Naive thymus-derived CD8-positive, alpha-beta T cell (primary cell): Measurements from ENCODE around the gene ERICH3. TPM values are rescaled to one million over a fixed set of nuclear protein-coding genes. Genes with fewer than 3 reads are reported as not detected.

Source experiments
- polyA plus RNA-seq, 3 donors: library from polyadenylated mRNA; unstranded; fragments of 300-500 nt; fragmentation: Illumina TruSeq; gene quantifications; one replicate each; pipeline ENCODE4 v1.2.3, GENCODE V29; 2021
- total RNA-seq, 8 experiments: library from RNA in 2 of 8; stranded (reverse) in 2 of 8; gene quantifications; one replicate each; pipeline ENCODE4 v1.2.3 and lab custom pipeline; 2021 to 2026

Gene ERICH3
- total and polyA plus RNA-seq, 5 experiments from 2014 or later = not detected

Other genes starting within 250 kb of the ERICH3 start
- not detected for gene LRRC53, start 161.2 kb downstream of the ERICH3 start, total RNA-seq
- not detected for gene LRRC53, start 161.2 kb downstream of the ERICH3 start, polyA plus RNA-seq
- 10 to 100 TPM; 18.2 to 19.1 TPM for gene CRYZ, start 59.3 kb upstream of the ERICH3 start, total RNA-seq
- gene CRYZ, start 59.3 kb upstream of the ERICH3 start, polyA plus RNA-seq = 10 to 100 TPM; 31.4 to 42.1 (median 35.5) TPM
- 10 to 100 TPM; 20.9 to 22.5 TPM for gene TYW3, start 59.4 kb upstream of the ERICH3 start, total RNA-seq
- 10 to 100 TPM in 2 of 3 donors, 1 to 10 TPM in 1; 8.1 to 12.7 (median 11.6) TPM for gene TYW3, start 59.4 kb upstream of the ERICH3 start, polyA plus RNA-seq